ENCODE results near the gene LRIG1. TPM values are rescaled to one million over a fixed set of nuclear protein-coding genes. Genes with fewer than 3 reads are reported as not detected.
A peak's percentile ranks its signal among the peaks of the same experiment; 100 is the strongest.

Gene LRIG1
- total RNA-seq, 3 donors from 2014 or later: 72.1 to 180 (median 75.3) TPM

- Histone ChIP-seq H3K4me1 (ENCODE audit: low read depth) (no peaks in the 10 kb centered on the region), H3K36me3 (ENCODE audit: low read depth) (no peaks in the 10 kb centered on the region), H3K9me3 (no peaks in the 10 kb centered on the region), H3K4me3 (no peak overlapping the region)
- no peak for DNase-seq
- peak; percentile 69 for ATAC-seq
- TF ChIP-seq, protein P1, sequence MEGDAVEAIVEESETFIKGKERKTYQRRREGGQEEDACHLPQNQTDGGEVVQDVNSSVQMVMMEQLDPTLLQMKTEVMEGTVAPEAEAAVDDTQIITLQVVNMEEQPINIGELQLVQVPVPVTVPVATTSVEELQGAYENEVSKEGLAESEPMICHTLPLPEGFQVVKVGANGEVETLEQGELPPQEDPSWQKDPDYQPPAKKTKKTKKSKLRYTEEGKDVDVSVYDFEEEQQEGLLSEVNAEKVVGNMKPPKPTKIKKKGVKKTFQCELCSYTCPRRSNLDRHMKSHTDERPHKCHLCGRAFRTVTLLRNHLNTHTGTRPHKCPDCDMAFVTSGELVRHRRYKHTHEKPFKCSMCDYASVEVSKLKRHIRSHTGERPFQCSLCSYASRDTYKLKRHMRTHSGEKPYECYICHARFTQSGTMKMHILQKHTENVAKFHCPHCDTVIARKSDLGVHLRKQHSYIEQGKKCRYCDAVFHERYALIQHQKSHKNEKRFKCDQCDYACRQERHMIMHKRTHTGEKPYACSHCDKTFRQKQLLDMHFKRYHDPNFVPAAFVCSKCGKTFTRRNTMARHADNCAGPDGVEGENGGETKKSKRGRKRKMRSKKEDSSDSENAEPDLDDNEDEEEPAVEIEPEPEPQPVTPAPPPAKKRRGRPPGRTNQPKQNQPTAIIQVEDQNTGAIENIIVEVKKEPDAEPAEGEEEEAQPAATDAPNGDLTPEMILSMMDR (IDR thresholded peaks at IDR 0.05): no peak
- intact Hi-C loops (cut with DNase I, micrococcal nuclease): no loop called here
These were observed 147.8 kb downstream of the LRIG1 start for GRCh38 chr3:66353039-66353438.

DNA sequence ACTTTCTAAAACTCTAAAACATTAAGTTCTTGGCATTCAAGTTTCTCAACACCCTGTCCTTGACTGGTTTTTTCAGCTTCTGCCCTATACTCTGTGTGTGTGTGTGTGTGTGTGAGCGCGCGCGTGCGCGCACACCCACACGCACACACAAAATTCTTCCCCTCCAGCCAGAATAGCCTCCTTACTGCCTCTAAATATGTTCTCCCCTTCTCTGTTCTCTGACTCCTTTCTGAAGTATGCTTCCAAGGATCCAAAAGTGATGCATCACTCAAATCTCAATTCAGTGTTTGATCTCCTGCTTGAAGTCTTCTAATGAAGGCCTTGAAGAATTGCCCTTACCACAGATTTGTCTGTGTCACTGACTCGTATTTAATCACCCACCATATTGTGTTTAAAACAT is 150.2 kb downstream of the LRIG1 start:
- DNase-seq (no peak), ATAC-seq (no peak)
- TF ChIP-seq, protein P1 (IDR thresholded peaks at IDR 0.05): no peak
- no peaks in the 10 kb centered on the region for H3K4me1 ChIP-seq (ENCODE audit: low read depth)
- H3K36me3 ChIP-seq (ENCODE audit: low read depth): no peaks in the 10 kb centered on the region
- H3K9me3 ChIP-seq: no peaks in the 10 kb centered on the region
- intact Hi-C loops (cut with DNase I, micrococcal nuclease): no loop called here
- H3K4me3 ChIP-seq: no peak overlapping the region

DNA sequence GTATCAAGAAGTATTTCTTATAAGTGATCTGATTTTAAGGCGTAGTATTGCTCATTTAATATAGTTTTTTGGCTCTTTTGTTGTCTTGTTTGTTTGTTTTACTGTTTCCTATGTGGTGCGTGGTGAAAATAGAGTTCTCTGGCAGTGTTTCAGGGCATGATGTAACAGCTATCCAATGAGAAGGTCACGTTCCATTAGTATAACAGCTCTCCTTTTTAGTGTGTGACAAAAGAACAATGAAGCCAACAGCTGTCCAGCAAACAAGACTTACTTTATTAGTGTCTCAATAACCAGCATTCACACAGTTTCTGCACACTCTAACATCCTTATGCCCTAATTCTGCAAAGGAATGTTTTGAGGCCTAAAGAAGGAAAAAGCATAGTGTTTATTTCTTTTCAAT is 152.1 kb downstream of the LRIG1 start:
- Histone ChIP-seq H3K4me3 (no peak overlapping the region), H3K4me1 (ENCODE audit: low read depth) (no peaks in the 10 kb centered on the region), H3K9me3 (no peaks in the 10 kb centered on the region), H3K36me3 (ENCODE audit: low read depth) (no peaks in the 10 kb centered on the region)
- no peak for ATAC-seq
- no peak for DNase-seq
- TF ChIP-seq, protein P1 (IDR thresholded peaks at IDR 0.05): no peak
- intact Hi-C loops (cut with DNase I, micrococcal nuclease): no loop called here

- peak in 1 of 3 donors; percentile 13 for DNase-seq
- ATAC-seq: peak; percentile 87
- H3K36me3 ChIP-seq (ENCODE audit: low read depth): no peaks in the 10 kb centered on the region
- peaks cover 4% of the 10 kb centered on the region for H3K4me1 ChIP-seq (ENCODE audit: low read depth)
- TF ChIP-seq, protein P1 (IDR thresholded peaks at IDR 0.05): no peak
- no peaks in the 10 kb centered on the region for H3K9me3 ChIP-seq
- H3K4me3 ChIP-seq: no peak overlapping the region
- intact Hi-C loops (cut with DNase I, micrococcal nuclease): no loop called here
These were observed 155.8 kb downstream of the LRIG1 start for GRCh38 chr3:66344848-66345578.

DNA sequence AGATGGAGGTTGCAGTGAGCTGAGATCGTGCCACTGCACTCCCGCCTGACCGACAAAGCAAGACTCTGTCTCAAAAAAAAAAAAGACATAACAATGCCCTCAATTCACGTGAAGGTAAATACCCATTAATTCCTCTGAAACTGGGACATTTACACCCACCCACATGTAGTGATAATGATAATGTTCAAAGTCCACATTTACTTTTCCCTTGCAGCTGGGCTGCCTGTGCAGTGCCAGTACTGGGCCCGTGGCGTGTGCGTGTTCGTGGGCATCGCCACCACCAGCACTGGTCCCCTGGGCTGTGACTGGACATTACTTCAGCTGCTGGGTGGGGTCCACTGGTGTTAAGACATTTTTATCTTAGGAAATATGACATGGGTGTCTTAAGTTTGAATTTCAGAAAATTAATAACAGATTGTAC is 156.4 kb downstream of the LRIG1 start:
- Histone ChIP-seq H3K4me3 (no peak overlapping the region), H3K4me1 (ENCODE audit: low read depth) (peaks cover 4% of the 10 kb centered on the region), H3K9me3 (no peaks in the 10 kb centered on the region), H3K36me3 (ENCODE audit: low read depth) (no peaks in the 10 kb centered on the region)
- peak; percentile 38 to 53 (median 53) for DNase-seq
- intact Hi-C loops (cut with DNase I, micrococcal nuclease): no loop called here
- TF ChIP-seq, protein P1 (IDR thresholded peaks at IDR 0.05): no peak
- ATAC-seq: peak; percentile 87
